ENCODE measurements around the gene NR5A2.

GRCh38 chr1:200082329-200082728 is 54.8 kb downstream of the NR5A2 start:
- no peak for TF ChIP-seq ZNF529 (tag by site-specific recombination; IDR thresholded peaks at IDR 0.05; ENCODE audit: insufficient replicate concordance)
- no peak for TF ChIP-seq KLF1 (tag by site-specific recombination; IDR thresholded peaks at IDR 0.05)
- no peak for TF ChIP-seq ZNF311 (tag by site-specific recombination; IDR thresholded peaks at IDR 0.05; ENCODE audit: borderline replicate concordance)
- TF ChIP-seq, protein P1, sequence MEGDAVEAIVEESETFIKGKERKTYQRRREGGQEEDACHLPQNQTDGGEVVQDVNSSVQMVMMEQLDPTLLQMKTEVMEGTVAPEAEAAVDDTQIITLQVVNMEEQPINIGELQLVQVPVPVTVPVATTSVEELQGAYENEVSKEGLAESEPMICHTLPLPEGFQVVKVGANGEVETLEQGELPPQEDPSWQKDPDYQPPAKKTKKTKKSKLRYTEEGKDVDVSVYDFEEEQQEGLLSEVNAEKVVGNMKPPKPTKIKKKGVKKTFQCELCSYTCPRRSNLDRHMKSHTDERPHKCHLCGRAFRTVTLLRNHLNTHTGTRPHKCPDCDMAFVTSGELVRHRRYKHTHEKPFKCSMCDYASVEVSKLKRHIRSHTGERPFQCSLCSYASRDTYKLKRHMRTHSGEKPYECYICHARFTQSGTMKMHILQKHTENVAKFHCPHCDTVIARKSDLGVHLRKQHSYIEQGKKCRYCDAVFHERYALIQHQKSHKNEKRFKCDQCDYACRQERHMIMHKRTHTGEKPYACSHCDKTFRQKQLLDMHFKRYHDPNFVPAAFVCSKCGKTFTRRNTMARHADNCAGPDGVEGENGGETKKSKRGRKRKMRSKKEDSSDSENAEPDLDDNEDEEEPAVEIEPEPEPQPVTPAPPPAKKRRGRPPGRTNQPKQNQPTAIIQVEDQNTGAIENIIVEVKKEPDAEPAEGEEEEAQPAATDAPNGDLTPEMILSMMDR (tag by site-specific recombination; IDR thresholded peaks at IDR 0.05): no peak
- no peak for TF ChIP-seq ZNF658 (tag by site-specific recombination; IDR thresholded peaks at IDR 0.05)
- no peak for TF ChIP-seq ZNF350 (tag by site-specific recombination; IDR thresholded peaks at IDR 0.05)
- no peak for TF ChIP-seq ZSCAN5A (tag by site-specific recombination; IDR thresholded peaks at IDR 0.05)

All from HEK293 (cell line).